Muscle layer of colon (tissue), 2 donors: ENCODE data around the gene EFS.
"Not testable (repeated sequence)": the region's sequence is repeated elsewhere in the genome, so short reads cannot be mapped to it uniquely, and the experiment has no call there.

ENCODE experiments used
- H3K27ac ChIP-seq: one replicate; pipeline ENCODE4 v1.7.0; 2013; ENCODE audit warnings: low read depth, mild to moderate bottlenecking, low read length, moderate library complexity
- H3K27me3 ChIP-seq, 2 donors: one replicate each; pipeline ENCODE4 v1.7.0; 2013; ENCODE audit warnings: low read length in 2 of 2, mild to moderate bottlenecking in 2 of 2; ENCODE audit not compliant: insufficient read depth in 2 of 2, control insufficient read depth in 1 of 2
- H3K36me3 ChIP-seq: one replicate; pipeline ENCODE4 v1.7.0; 2013; ENCODE audit warnings: mild to moderate bottlenecking, low read length; ENCODE audit not compliant: insufficient read depth
- H3K4me1 ChIP-seq: one replicate; pipeline ENCODE4 v1.7.0; 2013; ENCODE audit warnings: mild to moderate bottlenecking, low read length; ENCODE audit not compliant: insufficient read depth
- H3K4me3 ChIP-seq, 2 donors: one replicate each; pipeline ENCODE4 v1.7.0; 2013; ENCODE audit warnings: low read length in 2 of 2, low read depth in 1 of 2, mild to moderate bottlenecking in 1 of 2, moderate library complexity in 1 of 2
- H3K9ac ChIP-seq: one replicate; pipeline ENCODE4 v1.7.0; 2013; ENCODE audit warnings: low read length
- H3K9me3 ChIP-seq: one replicate; pipeline ENCODE4 v1.7.0; 2013; ENCODE audit warnings: mild to moderate bottlenecking, low read length
- donor health status: abdominal sarcoma.
- donor health status: Adenocarcinoma of cecum.

EFS gene

DNA sequence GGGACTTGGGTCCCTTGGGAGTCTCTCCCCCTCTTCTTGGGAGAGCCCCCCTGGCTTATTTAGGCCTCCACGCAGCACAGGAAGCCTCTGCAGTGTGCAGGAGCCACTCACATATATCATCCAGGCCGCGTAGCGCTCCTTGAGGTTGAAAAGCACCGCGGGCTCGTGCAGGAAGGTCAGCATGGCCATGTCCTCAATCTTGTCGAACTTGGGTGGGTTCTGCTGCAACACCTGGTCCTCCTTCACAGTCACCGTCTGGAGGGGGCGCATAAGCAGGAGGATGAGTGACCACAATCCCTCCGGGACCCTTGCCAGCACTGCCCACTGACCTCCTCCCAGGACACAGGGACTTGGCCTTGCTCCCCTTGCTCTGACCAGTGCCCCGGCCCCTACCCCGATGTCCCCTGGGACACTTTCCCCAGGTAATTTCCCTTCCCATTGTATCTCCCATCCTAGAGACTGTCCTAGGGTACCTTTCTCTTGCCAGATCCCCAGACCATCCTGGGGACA, 40.6 kb upstream of the EFS start:
- no peaks in the 10 kb centered on the region for H3K27me3 ChIP-seq

DNA sequence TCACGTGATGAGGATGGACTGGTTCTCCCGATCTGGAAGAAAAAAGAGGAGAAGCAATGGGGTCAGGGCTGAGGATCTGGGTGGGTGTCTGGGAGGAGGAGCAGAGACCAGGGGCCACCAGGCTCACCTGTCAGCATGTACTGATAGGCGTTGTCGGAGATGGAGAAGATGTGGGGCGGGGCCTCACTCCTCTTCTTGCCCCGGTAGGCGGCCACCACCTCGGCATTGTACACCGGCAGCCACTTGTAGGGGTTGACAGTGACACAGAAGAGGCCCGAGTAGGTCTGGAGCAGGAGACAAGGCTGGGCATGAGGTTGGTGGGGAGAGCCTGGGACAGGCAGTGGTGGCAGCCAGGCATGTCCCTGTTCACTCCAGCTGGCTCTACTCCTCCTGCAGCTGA, 40.1 kb upstream of the EFS start:
- no peaks in the 10 kb centered on the region for H3K36me3 ChIP-seq
- no peaks in the 10 kb centered on the region for H3K27me3 ChIP-seq
- H3K27ac ChIP-seq, result no peak overlapping the region
- H3K9me3 ChIP-seq, result no peaks in the 10 kb centered on the region
- no peak overlapping the region for H3K9ac ChIP-seq
- H3K4me1 ChIP-seq, result no peaks in the 10 kb centered on the region
- H3K4me3 ChIP-seq, result no peak overlapping the region

More for the DNA sequence above, 40.6 kb upstream of the EFS start:
- H3K4me1 ChIP-seq, result no peaks in the 10 kb centered on the region
- no peaks in the 10 kb centered on the region for H3K36me3 ChIP-seq
- no peak overlapping the region for H3K9ac ChIP-seq
- H3K9me3 ChIP-seq, result no peaks in the 10 kb centered on the region
- H3K4me3 ChIP-seq, result no peak overlapping the region
- no peak overlapping the region for H3K27ac ChIP-seq

DNA sequence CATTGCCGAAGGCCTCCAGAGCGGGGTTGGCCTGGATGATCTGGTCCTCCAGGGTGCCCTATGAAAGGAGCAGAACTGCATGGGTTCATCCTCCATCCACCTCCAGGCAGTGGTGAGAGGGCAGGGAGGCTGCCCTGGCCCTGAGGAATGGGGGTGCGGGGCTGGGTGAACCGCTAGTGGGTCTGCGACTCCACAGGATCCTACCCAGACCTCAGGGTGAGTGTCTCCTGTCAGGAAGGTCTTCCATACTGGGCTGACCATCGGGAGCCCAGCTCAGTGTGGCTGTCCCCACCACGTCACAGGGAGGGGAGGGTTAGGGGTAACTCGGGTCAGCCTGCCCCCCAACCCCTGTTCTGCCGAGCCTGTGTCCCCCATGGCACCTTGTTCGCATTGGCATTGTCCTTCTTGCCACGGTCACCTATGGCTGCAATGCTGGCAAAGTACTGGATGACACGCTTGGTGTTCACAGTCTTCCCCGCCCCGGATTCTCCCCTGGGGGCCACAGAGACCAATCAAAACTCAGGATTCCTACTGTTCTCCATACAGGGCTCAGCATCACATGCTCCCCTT, 39.4 kb upstream of the EFS start:
- Histone ChIP-seq H3K27me3 (no peaks in the 10 kb centered on the region), H3K4me3 (no peak overlapping the region), H3K9me3 (no peaks in the 10 kb centered on the region), H3K36me3 (no peaks in the 10 kb centered on the region), H3K4me1 (no peaks in the 10 kb centered on the region), H3K27ac (no peak overlapping the region), H3K9ac (no peak overlapping the region)

DNA sequence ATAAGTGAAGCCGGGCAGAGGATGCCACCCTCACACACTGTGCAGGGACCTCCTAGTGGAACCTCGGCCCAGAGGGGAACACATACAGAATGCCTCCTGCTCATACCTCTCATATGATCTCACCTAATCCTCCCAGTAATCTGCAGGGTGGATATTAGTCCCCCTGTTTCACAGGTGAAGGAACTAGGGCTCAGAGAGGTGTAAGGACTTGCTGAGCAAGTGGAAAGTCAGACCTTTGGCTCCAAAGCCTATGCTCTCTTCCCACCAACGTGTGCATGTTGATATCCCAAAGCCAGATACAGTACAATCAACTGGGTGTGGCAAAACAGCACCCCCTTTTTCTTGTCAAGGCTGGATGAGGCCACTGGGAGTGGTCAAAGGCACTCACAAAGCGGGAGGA, 38.9 kb upstream of the EFS start:
- H3K27ac ChIP-seq, result no peak overlapping the region
- H3K4me3 ChIP-seq, result no peak overlapping the region
- no peaks in the 10 kb centered on the region for H3K27me3 ChIP-seq
- H3K9ac ChIP-seq, result no peak overlapping the region
- H3K36me3 ChIP-seq, result no peaks in the 10 kb centered on the region
- no peaks in the 10 kb centered on the region for H3K4me1 ChIP-seq
- no peaks in the 10 kb centered on the region for H3K9me3 ChIP-seq

DNA sequence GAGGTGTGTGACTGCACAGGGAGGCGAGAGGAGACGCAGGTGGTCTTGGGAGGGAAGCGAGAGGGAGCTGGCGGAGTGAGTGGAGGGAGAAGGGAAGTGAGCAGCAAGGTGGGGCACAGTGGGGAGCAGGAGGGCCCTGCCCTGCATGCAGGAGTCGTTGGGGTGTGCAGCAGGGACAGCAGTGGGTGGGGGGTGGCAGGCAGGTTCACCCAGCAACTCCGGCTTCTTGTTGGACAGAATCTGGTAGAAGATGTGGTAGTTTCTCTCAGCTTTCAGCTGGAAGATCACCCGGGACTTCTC, 38.1 kb upstream of the EFS start:
- no peaks in the 10 kb centered on the region for H3K27me3 ChIP-seq
- no peak overlapping the region for H3K9ac ChIP-seq
- no peak overlapping the region for H3K4me3 ChIP-seq
- no peaks in the 10 kb centered on the region for H3K4me1 ChIP-seq
- H3K9me3 ChIP-seq, result no peaks in the 10 kb centered on the region
- H3K36me3 ChIP-seq, result no peaks in the 10 kb centered on the region
- no peak overlapping the region for H3K27ac ChIP-seq

DNA sequence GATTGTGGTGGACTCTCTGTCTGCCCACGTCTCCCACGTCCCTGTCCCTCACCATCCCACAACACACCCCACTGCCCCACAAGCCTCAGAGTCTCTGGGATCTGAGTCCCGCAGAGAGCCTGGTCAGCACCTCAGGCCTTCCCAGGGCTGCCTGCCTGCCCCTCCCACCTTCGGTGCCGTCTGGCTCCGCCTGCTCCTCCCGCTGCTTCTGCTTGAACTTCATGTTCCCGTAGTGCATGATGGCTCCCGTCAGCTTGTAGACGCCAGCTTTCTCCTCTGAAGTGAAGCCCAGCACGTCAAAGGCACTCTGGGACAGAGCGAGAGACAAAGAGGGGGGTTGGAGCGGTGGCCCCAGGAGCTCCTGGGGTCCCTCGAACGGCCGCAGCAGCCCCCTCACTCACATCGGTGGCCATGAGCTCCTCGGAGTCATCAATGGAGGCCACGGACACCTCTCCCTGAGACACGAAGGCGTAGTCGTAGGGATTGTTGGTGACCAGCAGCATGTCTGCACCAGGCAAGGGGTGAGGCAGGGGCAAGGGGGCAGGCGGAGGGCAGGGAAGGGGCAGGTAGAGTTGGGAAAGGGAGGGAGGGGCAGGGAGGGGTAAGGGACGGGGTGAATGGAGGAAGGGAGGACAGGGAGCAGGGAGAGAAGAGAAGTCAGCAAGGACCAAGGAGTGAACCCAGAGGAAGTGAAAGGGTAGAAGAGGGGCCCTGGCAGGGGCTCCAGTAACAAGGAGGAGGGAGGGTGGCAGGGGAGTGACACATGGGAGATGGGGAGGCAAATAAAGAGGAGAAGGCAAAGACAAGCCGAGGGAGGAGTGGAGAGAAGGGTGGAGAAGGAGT, 37.5 kb upstream of the EFS start:
- no peak overlapping the region for H3K4me3 ChIP-seq
- no peak overlapping the region for H3K27ac ChIP-seq

DNA sequence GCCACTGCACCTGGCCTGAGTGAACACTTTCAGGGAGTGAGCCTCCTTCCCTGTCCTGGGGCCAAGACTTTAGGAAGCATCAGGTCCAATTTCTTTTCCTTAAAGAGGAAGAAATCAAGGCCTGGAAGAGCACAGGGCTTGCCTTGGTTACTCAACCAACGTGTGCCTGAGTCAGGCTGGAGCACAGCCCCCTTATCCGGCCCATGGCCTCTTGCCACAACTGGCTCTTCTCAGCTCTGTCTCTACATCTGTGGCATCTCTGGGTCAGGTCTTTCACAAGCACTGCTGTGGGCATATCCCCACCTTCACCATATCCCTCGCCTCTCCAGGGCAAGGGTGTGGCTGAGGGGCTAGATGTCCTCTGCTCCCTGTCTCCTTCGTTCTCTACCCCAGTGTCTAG, 36.3 kb upstream of the EFS start:
- no peaks in the 10 kb centered on the region for H3K36me3 ChIP-seq
- no peak overlapping the region for H3K27ac ChIP-seq
- no peaks in the 10 kb centered on the region for H3K27me3 ChIP-seq

More for the DNA sequence above, 37.5 kb upstream of the EFS start:
- no peaks in the 10 kb centered on the region for H3K27me3 ChIP-seq
- H3K9ac ChIP-seq, result no peak overlapping the region
- no peaks in the 10 kb centered on the region for H3K4me1 ChIP-seq
- H3K9me3 ChIP-seq, result no peaks in the 10 kb centered on the region
- no peaks in the 10 kb centered on the region for H3K36me3 ChIP-seq

DNA sequence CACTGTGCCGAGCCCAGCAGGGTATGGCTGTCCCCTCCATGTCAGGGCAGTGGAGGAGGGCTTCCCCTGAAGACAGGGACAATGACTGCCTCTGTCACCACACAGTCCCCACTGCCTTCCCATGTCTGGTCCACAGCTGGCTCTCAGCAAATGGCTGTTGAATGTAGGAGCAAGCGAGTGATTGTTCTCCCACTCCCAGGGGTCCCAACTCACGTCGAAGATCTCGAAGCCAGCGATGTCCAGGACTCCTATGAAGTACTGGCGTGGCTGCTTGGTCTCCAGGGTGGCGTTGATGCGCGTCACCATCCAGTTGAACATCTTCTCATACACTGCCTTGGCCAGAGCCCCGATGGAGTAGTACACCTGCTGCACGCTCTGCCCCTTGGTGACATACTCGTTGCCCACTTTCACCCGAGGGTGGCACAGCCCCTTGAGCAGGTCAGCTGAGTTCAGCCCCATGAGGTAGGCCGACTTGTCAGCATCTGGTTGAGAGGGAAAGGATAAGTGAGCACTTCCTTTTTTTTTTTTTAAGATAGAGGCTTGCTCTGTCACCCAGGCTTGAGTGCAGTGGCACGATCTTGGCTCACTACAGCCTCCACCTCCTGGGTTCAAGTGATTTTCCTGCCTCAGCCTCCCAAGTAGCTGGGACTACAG, 35.7 kb upstream of the EFS start:
- H3K4me3 ChIP-seq, H3K4me1 ChIP-seq, H3K36me3 ChIP-seq, H3K9me3 ChIP-seq, H3K27me3 ChIP-seq, H3K9ac ChIP-seq, H3K27ac ChIP-seq: not testable (repeated sequence)

More for the DNA sequence above, 36.3 kb upstream of the EFS start:
- Histone ChIP-seq H3K4me1 (no peaks in the 10 kb centered on the region), H3K9me3 (no peaks in the 10 kb centered on the region), H3K9ac (no peak overlapping the region), H3K4me3 (no peak overlapping the region)

DNA sequence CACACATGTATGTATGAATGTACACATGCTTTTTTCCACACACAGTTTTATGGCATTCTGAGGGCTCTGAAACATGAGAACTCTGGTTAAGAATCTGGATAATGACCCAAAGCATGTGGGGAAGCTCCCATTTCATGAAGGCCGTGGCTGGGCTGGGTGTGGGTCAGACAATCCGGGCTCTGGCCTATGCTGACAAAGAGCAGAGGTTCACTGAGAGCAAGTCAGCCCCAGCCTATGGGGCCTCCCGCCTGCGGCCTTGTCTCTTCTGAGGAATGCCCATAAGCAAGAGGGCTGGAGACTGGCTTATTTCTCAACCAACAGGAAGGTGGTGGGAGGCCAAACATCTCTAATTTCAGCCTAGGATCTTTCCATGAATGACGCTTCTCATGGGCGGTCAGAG, 34.6 kb upstream of the EFS start:
- H3K4me1 ChIP-seq, result no peaks in the 10 kb centered on the region
- H3K27ac ChIP-seq, result no peak overlapping the region
- H3K36me3 ChIP-seq, result no peaks in the 10 kb centered on the region
- no peaks in the 10 kb centered on the region for H3K9me3 ChIP-seq
- H3K27me3 ChIP-seq, result no peaks in the 10 kb centered on the region
- no peak overlapping the region for H3K9ac ChIP-seq
- no peak overlapping the region for H3K4me3 ChIP-seq

DNA sequence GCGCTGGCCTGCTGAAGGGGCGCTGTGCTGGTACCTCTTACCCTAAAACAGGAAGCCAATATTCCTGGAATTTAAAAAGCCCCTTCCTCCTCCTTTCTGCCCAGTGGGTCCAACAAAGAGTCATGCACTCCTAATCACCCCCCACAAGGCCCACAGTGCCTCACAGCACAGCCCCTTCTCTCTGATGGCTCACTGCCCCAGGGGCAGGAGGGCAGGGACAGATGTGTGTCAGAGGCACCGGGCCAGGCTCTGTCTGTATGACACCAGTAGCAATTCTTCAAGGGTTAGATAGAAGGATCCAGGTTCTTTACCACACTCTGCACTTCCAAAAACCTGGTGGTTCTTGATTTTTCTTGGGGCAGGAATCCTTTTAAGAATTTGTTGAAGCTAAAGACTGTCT, 34.2 kb upstream of the EFS start:
- Histone ChIP-seq H3K4me1 (no peaks in the 10 kb centered on the region), H3K9ac (no peak overlapping the region), H3K4me3 (no peak overlapping the region), H3K27ac (no peak overlapping the region), H3K9me3 (no peaks in the 10 kb centered on the region), H3K36me3 (no peaks in the 10 kb centered on the region), H3K27me3 (no peaks in the 10 kb centered on the region)

DNA sequence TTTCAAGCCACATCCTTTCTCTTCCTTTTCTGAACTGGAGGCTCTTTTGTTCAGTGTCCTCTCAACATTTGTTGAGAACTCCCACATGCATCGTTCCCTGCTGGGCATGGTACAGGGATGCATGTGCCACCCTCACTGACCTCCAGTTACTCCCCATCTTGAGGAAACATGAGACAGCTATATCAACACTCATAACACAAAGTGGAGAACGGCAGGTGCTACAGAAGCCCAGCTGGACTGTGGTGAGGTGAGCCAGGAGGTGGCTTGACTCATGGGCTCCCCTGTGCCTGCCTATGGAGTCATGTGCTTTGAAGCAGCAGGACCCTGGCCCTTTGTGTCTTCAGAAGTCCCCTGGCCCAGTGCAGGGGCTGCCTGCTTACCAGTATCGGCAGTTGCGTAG, 33.4 kb upstream of the EFS start:
- H3K36me3 ChIP-seq, result no peaks in the 10 kb centered on the region
- H3K27ac ChIP-seq, result no peak overlapping the region
- H3K9ac ChIP-seq, result no peak overlapping the region
- H3K4me3 ChIP-seq, result no peak overlapping the region
- no peaks in the 10 kb centered on the region for H3K9me3 ChIP-seq
- no peaks in the 10 kb centered on the region for H3K4me1 ChIP-seq
- no peaks in the 10 kb centered on the region for H3K27me3 ChIP-seq
